Activated CD8-positive, alpha-beta memory T cell treated with anti-CD3 and anti-CD28 coated beads, Interleukin-2, amount 50 U/mL, for 48 hours (primary cell): Measurements from ENCODE around the gene SLC23A2.
"Not testable (repeated sequence)": the region's sequence is repeated elsewhere in the genome, so short reads cannot be mapped to it uniquely, and the experiment has no call there.

Source experiments
- DNase-seq: peaks from one replicate; pipeline ENCODE4 v3.0.0-alpha.2; 2020

SLC23A2 gene

DNA sequence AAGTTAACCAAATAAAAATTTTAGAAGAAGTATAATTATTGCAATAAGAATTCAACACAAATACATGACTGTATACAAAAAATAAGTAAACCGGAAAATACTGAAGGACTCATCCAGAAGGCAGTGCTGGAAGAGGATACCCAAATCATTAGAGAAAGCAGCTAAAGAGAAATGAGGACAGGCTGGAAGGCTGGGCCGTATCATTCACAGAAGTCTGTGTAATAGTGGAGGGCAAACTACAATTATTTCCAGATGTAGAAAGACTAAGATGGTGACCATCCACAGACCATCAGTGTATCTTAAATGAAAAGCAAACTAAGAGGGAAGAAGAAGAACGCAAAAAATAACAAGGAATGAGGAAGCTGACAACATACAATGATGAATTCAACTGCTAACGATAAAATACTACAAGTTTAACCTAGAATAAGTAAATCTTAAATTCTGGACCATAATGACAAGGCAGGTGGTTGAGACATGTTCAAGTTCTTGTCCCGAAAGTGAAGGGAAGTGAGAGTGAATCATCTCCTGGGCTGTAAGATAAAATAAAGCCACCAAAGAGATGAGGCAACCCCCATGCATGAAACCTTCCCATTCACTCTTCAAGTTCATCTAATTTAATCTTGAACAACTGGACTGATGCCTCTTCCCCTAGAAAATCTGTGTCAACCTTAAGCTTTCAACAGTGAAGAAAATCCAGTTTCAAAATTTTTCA, 71.5 kb downstream of the SLC23A2 start:
- DNase-seq, result no peak

DNA sequence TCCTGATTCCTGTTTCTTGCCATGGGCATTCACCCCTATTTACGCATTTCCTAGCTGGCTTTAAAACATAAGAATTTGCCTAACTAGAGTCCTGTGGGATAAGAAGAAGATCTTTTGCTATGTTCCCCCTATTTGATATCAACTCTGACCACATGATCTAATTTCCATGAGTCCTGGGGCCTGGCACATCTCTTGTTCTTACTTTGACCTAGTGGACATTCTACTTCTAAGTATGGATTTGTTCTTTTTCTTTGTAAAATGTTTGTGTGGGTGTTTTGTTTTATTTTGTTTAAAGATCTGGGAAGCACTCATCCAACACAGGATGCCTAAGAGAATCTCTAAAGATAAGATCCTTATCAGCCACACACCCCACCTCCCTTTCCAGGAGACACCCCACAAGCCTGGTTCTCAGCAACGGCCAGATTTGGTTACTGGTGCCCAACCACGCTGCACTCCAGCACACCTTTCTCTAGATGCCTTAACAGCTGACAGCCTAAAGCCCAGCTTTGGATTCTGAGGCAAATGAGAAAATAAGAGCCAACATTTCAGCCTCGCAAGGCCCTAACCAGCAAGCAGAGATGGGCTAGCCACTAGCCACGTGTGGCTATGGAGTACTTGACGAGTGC, 74.7 kb downstream of the SLC23A2 start:
- DNase-seq, result no peak

DNA sequence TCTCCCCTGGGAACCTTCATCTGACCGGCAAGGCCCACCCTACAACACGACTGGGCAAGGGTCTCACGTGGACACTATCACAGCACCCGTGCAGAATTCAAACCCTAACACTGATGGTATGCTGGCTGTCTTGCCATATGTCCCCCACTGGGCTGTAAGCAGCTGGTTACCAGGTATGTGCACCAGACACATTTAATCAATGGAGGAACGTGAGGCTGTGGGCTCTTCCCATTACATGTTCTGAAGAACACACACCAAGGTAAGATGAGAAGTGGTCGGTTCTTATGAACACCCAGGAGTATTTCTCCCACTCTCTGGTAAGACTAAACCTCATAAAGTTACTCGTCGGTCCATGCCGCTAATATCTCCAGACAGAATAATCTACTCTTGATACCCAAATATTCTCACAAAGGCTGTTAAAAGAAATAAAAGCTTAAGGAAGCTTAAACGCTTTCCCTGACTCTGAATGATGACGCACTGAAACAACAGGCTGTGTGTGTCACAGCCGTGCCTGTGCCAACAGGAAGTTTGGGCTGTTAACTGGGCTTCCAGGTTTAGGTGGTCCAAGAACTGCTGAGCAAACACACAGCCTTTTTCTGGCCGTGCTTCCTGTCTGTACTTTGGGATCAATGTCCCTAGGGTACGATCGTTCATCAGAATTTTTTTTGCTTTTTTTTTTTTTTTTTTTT, 75.3 kb downstream of the SLC23A2 start:
- DNase-seq, result no peak

DNA sequence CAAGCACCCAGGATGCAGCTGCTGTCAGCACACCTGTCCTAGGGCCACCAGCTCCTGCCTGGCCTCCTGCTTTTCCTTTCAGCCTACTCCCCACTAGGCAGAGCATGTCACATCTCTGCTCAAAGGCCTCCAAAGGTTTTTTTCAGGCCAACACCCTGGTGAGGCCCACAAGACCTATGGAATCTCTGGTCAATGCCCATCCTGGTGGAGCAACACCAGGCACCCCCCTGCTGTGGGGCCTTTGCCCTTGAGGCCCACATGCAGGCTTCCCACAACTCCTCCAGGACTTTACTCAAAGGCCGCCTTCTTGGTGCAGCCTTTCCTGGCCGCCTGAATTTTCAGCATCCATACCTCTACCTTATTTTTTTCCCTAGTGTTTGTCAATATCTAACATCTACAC, 76.9 kb downstream of the SLC23A2 start:
- DNase-seq, result no peak

DNA sequence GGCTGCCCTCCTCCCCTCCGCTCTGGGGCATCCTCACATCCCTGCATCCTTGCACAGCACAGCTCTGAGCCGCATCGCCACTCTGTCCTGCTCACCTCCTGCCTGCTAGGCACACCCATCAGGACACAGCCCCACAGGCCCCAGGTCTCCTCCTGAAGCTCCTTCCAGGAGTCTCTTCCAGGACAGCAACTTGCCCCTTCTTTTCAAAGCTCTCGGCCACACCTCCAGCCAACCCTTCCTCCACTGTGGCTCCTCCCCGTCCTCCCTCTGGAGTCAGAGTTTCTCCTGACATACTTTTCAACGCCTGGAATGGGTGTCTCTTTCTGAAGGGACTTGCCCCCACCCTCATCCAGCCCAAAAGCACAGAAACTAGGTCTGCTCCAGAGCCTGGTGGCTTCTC, 77.3 kb downstream of the SLC23A2 start:
- no peak for DNase-seq

DNA sequence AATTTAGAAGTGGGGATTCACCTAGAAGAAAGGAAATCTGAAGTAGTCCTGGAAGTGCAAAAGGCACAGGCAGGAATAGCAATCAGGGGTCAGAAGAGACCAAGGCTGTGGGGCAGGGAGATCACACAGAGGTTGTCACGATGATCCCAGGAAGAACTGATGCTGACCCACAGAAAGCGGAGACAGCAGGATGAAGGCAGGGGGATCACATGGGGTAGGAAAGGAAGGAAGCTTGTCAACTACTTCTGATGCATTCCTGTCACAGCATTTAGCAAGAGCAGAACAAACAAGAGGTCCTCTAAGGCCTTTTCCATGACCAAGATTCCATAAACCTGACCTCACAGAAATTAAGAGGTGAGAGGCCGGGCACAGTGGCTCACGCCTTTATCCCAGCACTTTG, 79.1 kb downstream of the SLC23A2 start:
- DNase-seq, result no peak

DNA sequence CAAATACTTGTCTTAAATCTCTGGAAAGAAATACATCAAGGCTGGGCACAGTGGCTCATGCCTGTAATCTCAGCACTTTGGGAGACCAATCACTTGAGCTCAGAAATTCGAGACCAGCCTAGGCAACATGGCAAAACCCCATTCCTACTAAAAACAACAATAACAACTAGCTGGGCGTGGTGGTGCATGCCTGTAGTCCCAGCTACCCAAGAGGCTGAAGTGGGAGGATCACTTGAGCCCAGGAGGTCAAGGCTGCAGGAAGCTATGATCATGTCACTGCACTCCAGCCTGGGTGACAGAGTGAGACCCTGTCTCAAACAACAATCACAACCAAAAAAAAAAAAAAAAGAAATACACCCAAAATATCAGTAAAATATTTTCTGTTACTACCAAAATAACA, 80.0 kb downstream of the SLC23A2 start:
- not testable (repeated sequence) for DNase-seq

DNA sequence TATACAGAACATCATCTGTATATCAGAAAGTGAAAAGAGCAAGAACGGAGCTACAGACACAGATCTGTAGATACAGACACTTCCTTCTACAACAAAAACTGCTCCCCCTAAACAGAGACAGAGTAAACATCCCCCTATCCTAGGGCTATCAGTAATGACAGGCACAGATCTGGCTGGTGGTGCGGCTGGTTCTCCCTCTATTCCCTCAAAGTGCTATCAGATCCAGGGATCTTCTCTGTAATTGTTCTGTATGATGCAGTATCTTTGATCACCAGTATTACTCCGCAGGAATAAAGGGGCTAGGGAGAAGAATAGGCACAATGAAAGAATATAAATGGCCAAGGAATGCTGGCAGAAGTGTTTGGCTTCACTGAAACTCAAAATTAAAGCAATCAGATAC, 80.7 kb downstream of the SLC23A2 start:
- no peak for DNase-seq

DNA sequence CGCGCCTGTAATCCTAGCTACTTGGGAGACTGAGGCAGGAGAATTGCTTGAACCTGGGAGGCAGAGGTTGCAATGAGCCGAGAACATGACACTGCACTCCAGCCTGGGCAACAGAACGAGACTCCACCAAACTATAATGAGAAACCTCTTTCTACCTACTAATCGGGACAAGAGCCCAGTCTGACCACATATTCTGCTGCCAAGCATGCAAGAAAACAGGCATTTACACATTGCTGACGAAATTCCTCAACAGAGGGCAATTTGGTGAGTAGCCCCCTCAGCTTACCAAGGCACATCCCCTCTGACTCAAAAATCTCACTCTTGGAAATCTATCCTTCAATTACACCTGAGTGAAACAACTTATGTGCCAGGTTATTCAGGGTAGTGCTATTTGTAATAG, 81.2 kb downstream of the SLC23A2 start:
- DNase-seq, result no peak

DNA sequence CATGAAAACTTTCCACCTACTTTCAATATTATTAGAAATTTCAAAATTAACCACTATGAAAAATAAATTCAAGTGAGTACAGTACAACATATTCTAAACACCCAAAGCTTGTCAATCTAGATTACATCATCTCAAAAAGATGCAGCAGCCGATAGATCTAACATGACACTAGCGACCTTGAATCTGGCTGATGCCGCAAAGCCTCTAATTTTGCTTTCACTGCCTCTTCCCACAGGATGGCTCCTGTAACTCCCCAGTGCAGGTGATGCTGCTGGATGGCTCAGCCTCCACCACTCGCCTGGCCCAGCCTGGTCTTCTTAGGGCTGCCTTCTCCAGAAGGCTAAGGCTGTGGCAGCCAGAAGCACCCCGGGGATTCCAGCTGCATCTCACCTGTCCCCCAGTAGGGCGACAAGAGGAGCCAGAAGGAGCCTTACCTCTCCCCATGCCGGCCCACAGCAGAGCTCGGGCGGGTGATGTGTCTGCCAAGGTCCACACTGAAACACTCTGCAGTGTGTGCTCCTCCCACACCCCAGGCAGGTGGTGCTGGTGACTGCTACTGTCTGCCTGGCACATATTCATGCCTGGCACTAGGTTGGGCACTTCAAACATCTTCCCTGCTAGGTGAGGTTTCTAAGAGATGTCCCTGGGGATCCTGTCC, 82.1 kb downstream of the SLC23A2 start:
- no peak for DNase-seq

DNA sequence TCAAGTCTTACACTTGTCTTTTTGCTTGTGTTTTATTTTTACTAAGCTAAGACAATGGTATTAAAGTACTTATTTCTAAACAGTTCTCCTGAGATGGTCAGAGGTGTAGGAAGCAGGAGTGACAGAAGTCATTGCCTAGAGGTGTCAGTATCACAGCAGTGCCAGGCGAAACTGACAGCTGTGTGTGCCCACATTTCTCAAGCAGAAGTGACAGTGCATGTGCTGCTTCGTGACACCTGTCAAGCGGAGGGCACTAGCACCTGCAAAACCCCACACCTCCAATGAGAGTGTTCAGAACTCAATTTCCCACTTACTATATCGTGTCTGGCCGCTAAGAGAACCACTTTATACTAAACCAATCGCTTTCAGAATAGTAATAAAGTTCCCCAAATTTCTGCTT, 82.8 kb downstream of the SLC23A2 start:
- DNase-seq, result no peak

DNA sequence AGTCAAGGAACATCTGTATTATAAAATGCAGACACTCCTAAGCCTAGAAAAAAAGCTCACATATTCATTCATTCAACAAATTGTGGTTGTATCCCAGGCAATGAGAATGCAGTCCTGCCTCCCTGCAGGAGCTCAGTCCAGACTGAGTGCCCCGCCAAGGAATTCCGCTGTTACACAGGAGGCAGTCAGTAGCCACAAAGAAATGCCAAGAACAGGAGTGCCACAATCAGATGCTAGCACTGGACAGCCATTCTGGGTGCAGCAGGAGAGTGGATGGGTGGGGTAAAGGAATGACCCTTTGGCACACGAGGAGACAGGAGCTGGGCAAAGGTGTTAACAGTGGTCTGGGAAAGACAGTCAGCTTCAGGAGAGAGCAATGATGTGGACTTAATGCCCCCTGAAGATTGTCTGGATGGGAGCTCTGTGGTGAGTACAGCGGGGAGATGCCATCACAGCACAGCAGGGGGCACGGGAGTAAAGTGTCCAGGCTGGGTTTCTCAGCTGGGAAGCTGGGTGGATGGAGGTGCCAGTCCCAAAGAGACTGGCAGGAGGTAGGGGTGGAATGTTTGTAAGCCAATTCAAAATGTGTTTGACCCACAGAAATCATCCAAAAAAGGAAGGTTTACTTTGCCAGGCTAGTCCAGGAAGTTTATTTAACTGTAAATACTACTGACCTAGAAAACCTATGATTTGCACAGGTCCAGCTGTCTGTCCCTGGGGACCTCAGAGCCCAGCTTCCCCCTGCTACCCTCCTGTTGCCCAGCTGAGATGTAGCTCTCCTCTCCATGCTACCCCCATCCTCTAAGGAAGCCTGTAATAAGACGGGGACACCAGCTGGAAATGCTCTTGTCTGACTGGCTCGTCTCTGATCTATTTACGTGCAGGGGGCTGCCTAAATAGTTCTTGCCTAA, 84.1 kb downstream of the SLC23A2 start:
- DNase-seq, result no peak

DNA sequence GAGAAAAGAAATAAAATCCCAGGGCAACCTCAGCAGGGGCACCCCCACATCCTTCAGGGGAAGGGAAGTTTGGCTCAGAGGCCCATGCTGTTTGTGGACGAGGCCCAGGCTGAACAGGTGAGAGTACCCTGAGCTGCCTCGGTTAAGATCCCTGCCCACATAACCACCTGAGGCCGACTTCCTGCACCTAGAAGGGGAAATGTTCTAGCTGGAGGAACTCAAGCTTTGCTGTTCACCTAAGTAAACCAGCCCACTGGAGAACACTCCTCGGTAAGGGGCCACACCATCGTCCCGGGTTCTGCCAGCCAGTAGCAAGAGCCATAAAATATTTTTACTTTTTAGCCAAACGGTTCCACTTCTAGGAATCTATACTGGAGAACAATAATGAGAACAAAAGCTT, 88.2 kb downstream of the SLC23A2 start:
- no peak for DNase-seq

DNA sequence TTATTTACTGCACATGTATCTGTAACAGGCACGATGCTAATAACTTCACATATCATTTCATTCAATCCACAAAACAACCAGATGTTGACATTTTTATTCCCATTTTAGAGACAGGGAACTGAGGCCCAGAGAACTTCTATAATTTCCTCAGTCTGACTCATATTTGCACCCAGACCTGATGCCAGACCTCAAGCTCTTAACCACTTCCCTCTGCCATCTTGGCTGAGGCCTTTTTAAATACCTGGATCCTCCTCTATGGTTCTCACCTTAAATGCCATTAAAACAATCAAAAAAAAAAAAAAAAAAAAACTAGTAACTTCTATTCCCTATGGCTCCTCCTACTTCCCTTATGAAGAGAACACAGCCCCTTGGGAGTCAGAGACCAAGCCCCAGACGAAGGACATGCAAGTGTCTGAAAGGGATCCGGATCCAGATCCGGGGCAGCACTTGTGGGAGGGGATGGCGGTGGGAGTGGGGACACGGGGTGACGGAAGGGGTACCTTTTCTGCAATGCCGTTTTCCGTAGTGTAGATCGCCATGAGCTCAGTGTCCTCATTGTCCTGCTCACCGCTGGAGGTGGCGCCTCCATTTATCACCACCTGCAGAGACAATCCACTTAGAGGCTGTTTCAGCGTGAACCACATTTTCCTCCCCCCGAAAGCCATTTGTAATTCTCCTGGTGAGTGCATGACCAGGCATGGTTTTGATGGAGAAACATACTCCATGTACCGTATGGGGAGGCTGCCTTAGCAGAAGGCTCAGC, 88.7 kb downstream of the SLC23A2 start:
- DNase-seq, result no peak

DNA sequence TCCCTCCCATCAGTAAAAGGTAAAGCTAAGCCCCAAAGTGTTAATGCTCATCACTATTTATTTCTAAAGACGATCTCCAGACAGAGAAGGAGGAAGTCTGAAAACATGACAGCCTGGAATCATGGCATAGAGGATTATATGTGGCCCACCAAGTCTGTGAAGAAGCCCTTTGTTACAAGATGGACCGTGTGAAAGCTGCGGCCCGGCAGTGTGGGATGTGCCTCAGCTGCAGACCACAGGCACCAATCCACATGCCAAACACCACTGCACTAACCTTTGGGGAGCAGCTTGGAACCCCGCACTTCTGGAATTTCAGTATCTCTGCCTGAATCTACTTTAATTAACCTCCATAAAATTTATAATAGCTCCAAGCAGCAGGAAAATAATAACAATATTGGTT, 90.4 kb downstream of the SLC23A2 start:
- no peak for DNase-seq

DNA sequence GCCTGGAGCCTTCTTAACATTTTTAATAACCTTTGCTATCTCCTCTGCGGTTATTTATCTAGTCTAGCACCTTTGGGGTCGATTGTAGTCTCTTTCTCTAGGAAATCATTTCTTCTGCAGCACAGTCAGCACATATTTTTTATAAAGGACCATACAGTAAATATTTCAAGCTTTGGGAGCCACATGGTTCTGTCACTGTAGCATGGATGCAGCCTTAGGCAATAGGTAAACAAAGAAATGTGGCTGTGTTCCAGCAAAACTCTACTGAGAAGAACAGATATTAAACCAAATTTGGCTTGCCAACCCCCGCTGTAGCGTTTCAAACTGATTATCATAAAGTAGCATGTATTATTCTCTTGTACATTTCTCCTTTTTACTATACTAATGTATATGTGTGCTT, 95.7 kb downstream of the SLC23A2 start:
- DNase-seq, result no peak

DNA sequence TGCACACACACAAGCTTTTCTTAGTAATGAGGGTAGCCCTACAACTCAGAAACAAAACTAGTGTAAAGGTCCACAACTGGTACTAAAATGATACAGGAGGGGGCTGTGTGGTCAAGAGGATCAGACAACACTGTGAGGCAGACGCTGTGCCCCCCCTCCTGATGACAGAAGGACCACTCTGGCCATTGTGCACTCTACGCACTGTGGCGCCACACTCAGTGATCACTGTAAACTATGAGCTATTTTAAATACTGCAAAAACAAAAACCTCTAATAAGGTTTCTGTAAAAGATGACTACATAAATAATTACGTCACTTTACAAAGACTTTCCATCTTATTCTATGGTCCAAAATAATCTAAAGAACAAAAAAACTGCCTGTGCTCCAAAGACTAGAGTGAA, 96.1 kb downstream of the SLC23A2 start:
- no peak for DNase-seq

DNA sequence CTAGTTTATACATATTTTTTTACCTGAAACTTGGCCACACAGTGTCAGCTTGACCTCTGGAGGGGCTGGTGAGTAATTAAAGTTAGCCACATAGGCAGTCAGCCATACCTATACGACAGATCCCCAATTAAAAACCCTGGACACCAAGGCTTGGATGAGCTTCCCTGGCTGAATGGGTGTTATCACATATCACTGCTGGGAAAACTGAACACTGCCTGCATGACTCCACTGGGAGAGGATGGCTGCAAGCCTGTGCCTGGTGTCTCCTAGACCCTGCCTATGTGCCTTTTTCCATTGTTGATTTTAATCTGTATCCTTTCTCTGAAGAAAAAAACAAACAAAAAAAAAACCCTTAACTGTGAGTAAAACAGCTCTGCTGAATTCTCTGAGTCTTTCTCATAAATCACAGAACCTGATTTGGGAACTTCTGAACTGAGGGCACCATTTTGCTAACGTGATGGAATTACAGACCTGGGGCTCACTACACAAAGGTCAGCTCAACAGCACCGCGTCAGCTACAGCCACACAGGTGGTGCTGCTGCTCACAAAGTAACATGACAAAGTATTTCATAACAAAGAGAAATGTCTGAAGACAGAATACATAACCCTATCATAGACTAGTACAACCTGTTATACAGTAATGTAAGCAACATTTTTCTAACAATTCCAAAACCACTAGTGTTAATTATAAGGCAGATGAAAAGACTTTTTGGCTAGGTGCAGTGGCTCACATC, 97.0 kb downstream of the SLC23A2 start:
- peak; percentile 18 for DNase-seq

DNA sequence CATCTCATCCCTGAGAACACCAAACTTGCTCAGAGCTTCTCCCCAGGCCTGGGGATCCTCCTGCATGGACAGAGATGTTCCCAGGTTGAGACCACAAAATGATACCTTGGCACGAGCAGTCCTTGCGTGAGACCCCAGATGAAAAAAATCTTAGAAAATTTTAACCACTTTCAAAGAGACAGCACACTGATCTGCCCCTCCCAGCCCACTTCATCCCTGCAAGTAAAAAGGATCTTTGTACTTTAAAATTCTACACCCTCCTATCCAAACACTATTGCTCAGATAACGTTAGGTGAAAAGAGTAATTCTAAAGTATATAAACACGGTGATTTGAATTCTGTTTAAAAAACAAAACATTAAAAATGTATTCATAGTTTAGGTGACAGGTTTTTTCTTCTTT, 98.5 kb downstream of the SLC23A2 start:
- DNase-seq, result no peak

DNA sequence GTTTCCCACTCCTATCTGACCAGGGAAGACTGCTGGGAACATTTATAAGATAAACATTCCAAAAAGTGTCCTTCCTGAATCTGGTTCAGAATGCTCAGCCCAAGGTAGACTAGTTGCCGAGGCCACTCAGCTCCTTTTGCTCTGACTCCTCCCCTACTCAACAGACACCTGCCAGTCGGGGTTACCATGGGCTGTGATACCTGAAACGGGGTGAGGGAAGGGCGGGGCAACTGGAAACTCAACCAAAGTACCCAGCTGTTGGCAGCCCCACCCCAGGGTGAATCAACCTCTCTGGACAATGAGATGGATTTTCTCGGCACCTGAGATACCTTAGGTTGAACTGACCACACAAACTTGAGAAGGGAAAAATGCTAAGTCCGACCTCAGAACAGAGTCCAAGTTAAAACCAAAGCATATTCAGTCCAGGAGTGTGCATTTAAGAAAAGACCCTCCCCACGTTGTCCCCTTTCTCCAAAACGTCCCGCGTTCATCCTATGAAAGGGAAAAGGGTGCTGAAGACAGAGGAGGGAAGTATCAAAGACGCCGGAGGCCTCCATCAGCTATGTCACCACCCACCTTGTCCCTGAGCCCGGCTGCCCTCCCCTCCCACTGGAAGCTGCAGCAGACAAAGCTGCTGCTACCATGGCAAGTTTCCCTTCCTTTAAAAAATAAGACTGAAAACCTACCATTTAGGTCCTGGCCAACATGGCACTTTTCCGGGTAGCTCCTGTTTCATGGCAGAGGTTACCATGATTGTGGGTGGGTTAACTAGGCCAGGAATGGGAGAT, 100.1 kb downstream of the SLC23A2 start:
- DNase-seq, result no peak
